Heart right ventricle (tissue), 16 donors: ENCODE data around the gene TSPAN12. TPM values are rescaled to one million over a fixed set of nuclear protein-coding genes. Genes with fewer than 3 reads are reported as not detected.
A peak's percentile ranks its signal among the peaks of the same experiment; 100 is the strongest.

ENCODE experiments used
- ATAC-seq, 8 donors: fragments of 200-7000 bp; cut with Tn5 transposase; one replicate each; pipeline ENCODE4 v1.9.1; 2020; ENCODE audit warnings: mild to moderate bottlenecking in 8 of 8, moderate library complexity in 8 of 8, moderate number of reproducible peaks in 1 of 8
- DNase-seq, 2 donors: peaks; one replicate each; pipeline ENCODE4 v3.0.0-alpha.2; 2020
- H3K27ac ChIP-seq, 10 donors: fragments of 200-600 bp; sonication (generic) in 2 of 10; one replicate each; pipeline versions ENCODE4 v1.5.0 to v1.8.0; 2020 to 2022; ENCODE audit warnings: mild to moderate bottlenecking in 3 of 10
- H3K27me3 ChIP-seq, 7 donors: fragments of 200-600 bp; one replicate each; pipeline ENCODE4 v1.8.0; 2021 to 2022; ENCODE audit warnings: mild to moderate bottlenecking in 2 of 7
- H3K36me3 ChIP-seq, 9 donors: fragments of 200-600 bp; sonication (generic) in 1 of 9; one replicate each; pipeline versions ENCODE4 v1.5.0 to v1.8.0; 2020 to 2022; ENCODE audit warnings: mild to moderate bottlenecking in 2 of 9
- H3K4me1 ChIP-seq, 9 donors: fragments of 200-600 bp; sonication (generic) in 1 of 9; one replicate each; pipeline versions ENCODE4 v1.5.0 to v1.8.0; 2020 to 2022; ENCODE audit warnings: mild to moderate bottlenecking in 4 of 9
- H3K4me3 ChIP-seq, 10 donors: fragments of 200-600 bp; sonication (generic) in 2 of 10; one replicate each; pipeline versions ENCODE4 v1.5.0 to v1.8.0; 2020 to 2022; ENCODE audit warnings: mild to moderate bottlenecking in 7 of 10, moderate library complexity in 2 of 10
- H3K9me3 ChIP-seq, 11 donors: fragments of 200-600 bp in 10 of 11; sonication (generic) in 2 of 11; one replicate each; pipeline versions ENCODE4 v1.5.0 to v1.8.0; 2013 to 2022; ENCODE audit warnings: mild to moderate bottlenecking in 2 of 11, control low read depth in 1 of 11, moderate library complexity in 1 of 11
- CTCF ChIP-seq, 9 donors: fragments of 200-600 bp; sonication (generic) in 2 of 9; IDR thresholded peaks; one replicate each; pipeline versions ENCODE4 v1.5.0 to v1.8.0; 2021 to 2022; ENCODE audit warnings: antibody characterized with exemption in 9 of 9, mild to moderate bottlenecking in 5 of 9, moderate library complexity in 1 of 9
- WGBS, 2 donors: extraction: QIAGEN DNeasy Blood & Tissue Kit; methylation state at CpG; one replicate each; pipeline ENCODE4 v1.1.7; 2013; ENCODE audit warnings: inconsistent platforms in 1 of 2; 5-methylcytosine and 5-hydroxymethylcytosine counted together
- intact Hi-C, 10 donors: fragments of 100-400 bp; cut with DNase I; formaldehyde crosslinking; loops; one replicate each; pipeline versions ENCODE4 v1.11.1 to v1.14.2; 2022
- polyA plus RNA-seq, 2 donors: library from polyadenylated mRNA; stranded (reverse); fragments of 200-250 nt; gene quantifications; one replicate each; pipeline ENCODE4 v1.2.3, GENCODE V29; 2013
- total RNA-seq, 10 donors: library from RNA; stranded (reverse); fragmentation: NEBNext Ultra II Directional in 3 of 10; extraction: Animal tissue kit (Norgen Biotek cat#: 25700) in 3 of 10; gene quantifications; one replicate each; pipeline versions ENCODE4 v1.2.1 to v1.2.4, GENCODE V29; 2021 to 2023
- donor health status: Arrhythmogenic right ventricular cardiomyopathy.
- donor health status: ischemic (EF 13 %, LVEDD 7.1; RV severe dilation, severe dysfunction).
- donor health status: healthy with polysubstance abuse.
- donor health status: DM: no; HTN: yes; CAD: no.
- donor health status: DM: no; HTN: no; CAD: no.
- donor health status: ischemic (EF 25% LVEDD 6.9; RV normal size, moderate dysfunction).
- donor health status: ischemic (EF 25% LVEDD 5.7; RV mildly dilated, moderate dysfunction).
- donor health status: healthy.
- donor health status: DM: yes; HTN: yes; CAD: no.
- donor health status: Ischemic cardiomyopathy.
- donor health status: ischemic (EF 35%, LVEDD 5.7; RV mildly dilated, moderate dysfunction).
- donor health status: nonischemic (EF 11% LVEDD 7.7; RV severe dilation, severe dysfunction).
- donor health status: DM: yes; HTN: yes; CAD: no.
- donor health status: PGD.
- donor health status: ischemic (EF 29% LVEDD 5.4; RV normal size, mild dysfunction).
- donor health status: nonischemic (EF 23%, LVEDD 6.1; RV moderate dilation, normal function).

TSPAN12 gene
- total and polyA plus RNA-seq, 12 donors = 17.9 to 78.6 (median 60.4) TPM

- Histone ChIP-seq H3K36me3 (no peaks in the 10 kb centered on the region), H3K4me1 (peaks cover 3 to 26% (median 19%) of the 10 kb centered on the region in 9 donors), H3K4me3 (no peak overlapping the region), H3K9me3 (no peaks in the 10 kb centered on the region), H3K27me3 (peaks cover 0 to 19% (median 0%) of the 10 kb centered on the region in 7 donors), H3K27ac (no peak overlapping the region)
- intact Hi-C loops = loop anchor here in 2 of 10 donors (10.0 kb wide), 1 partner anchor 72 kb away; no protein-coding TSS in a partner anchor
- TF ChIP-seq CTCF (IDR thresholded peaks at IDR 0.05) = no peak
- DNase-seq = no peak
- no peak for ATAC-seq
- WGBS, 2 donors = 59% methylated on average over 3 of the region's 3 CpGs
Observed at GRCh38 chr7:120862987-120863590, 5.1 kb upstream of the TSPAN12 start.

GRCh38 chr7:120860156-120860555, 2.2 kb upstream of the TSPAN12 start:
- 94 to 97% methylated on average over 2 of the region's 2 CpGs for WGBS, 2 donors

DNA sequence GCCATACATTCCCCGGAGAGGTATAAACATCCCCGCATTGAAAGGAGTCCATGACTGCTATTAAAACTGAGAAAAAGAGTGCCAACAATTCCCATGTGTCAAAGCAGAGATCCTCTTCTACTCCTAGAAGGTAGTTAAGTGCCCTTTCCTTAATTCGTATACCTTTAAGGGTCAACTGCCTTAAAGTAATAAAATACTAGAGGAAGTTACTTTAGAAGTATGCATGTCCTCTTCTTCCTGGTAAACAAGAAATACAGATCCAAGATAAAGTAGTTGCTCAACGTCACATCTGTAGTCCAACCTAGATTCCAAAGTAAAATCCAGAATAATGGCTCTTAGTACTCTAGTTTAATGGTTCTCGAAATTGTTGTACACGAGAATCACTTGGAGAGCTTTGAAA, 1.5 kb upstream of the TSPAN12 start:
- DNase-seq (no peak), ATAC-seq (no peak)
- WGBS, 2 donors = 89 to 92% methylated on average over 6 of the region's 6 CpGs
- peaks cover 0 to 53% (median 0%) of the 10 kb centered on the region in 7 donors for H3K27me3 ChIP-seq
- no peak overlapping the region for H3K4me3 ChIP-seq
- H3K27ac ChIP-seq = no peak overlapping the region
- TF ChIP-seq CTCF (IDR thresholded peaks at IDR 0.05) = no peak
- peaks cover 0 to 35% (median 15%) of the 10 kb centered on the region in 9 donors for H3K4me1 ChIP-seq
- H3K9me3 ChIP-seq = no peaks in the 10 kb centered on the region
- intact Hi-C loops = loop anchor here in 7 of 10 donors (2.0 to 10.0 kb wide), 8 partner anchors 52 to 245 kb away; partner anchors contain the start of gene ING3 (in 1 of the 7)
- peaks cover 0 to 4% (median 0%) of the 10 kb centered on the region in 9 donors for H3K36me3 ChIP-seq

More at GRCh38 chr7:120860156-120860555, 2.2 kb upstream of the TSPAN12 start:
- no peak overlapping the region for H3K27ac ChIP-seq
- H3K36me3 ChIP-seq = no peaks in the 10 kb centered on the region
- intact Hi-C loops = loop anchor here in 2 of 10 donors (10.0 kb wide), 1 partner anchor 75 kb away; no protein-coding TSS in a partner anchor
- peaks cover 0 to 48% (median 0%) of the 10 kb centered on the region in 7 donors for H3K27me3 ChIP-seq
- no peak overlapping the region for H3K4me3 ChIP-seq
- ATAC-seq (no peak), DNase-seq (no peak)
- H3K9me3 ChIP-seq = no peaks in the 10 kb centered on the region
- H3K4me1 ChIP-seq = peaks cover 4 to 35% (median 17%) of the 10 kb centered on the region in 9 donors
- no peak for TF ChIP-seq CTCF (IDR thresholded peaks at IDR 0.05)

- WGBS, 2 donors = 2% methylated on average over 39 of the region's 39 CpGs
- peaks cover 0 to 37% (median 15%) of the 10 kb centered on the region in 9 donors for H3K4me1 ChIP-seq
- H3K27ac ChIP-seq = peak overlapping the region; percentile 88 to 98 (median 92)
- peaks cover 0 to 4% (median 0%) of the 10 kb centered on the region in 9 donors for H3K36me3 ChIP-seq
- ATAC-seq = peak; percentile 52 to 82 (median 62)
- DNase-seq = peak; percentile 33 to 36
- H3K4me3 ChIP-seq = peak overlapping the region; percentile 48 to 87 (median 72)
- peaks cover 0 to 53% (median 0%) of the 10 kb centered on the region in 7 donors for H3K27me3 ChIP-seq
- H3K9me3 ChIP-seq = no peaks in the 10 kb centered on the region
- no peak for TF ChIP-seq CTCF (IDR thresholded peaks at IDR 0.05)
- intact Hi-C loops = loop anchor here in 7 of 10 donors (2.0 to 10.0 kb wide), 8 partner anchors 49 to 248 kb away; partner anchors contain the start of gene ING3 (in 1 of the 7)
Observed at GRCh38 chr7:120856621-120857352, 1.2 kb downstream of the TSPAN12 start.
